SU-DHL-6 (cell line): ENCODE measurements around the gene TNFRSF11A.

Experiments used
- CTCF ChIP-seq: fragments of 200-600 bp; sonication (generic); IDR thresholded peaks from one replicate; pipeline ENCODE4 v1.5.1; 2017; ENCODE audit warnings: antibody characterized with exemption, mild to moderate bottlenecking, low read length, moderate library complexity; ENCODE audit not compliant: insufficient read depth, poor library complexity, severe bottlenecking
- EZH2phosphoT487 ChIP-seq: fragments of 200-600 bp; sonication (generic), shearing (Covaris generic); conservative IDR thresholded peaks from 2 replicates; pipeline ENCODE4 v1.6.1; 2018; ENCODE audit warnings: mild to moderate bottlenecking, antibody characterized with exemption, low read length, moderate library complexity, mixed read lengths

- TF ChIP-seq CTCF (no peak), EZH2phosphoT487 (no peak)
Measured at GRCh38 chr18:62279561-62279960, 45.5 kb upstream of the TNFRSF11A start.
